NCI-H1048 (cell line): ENCODE measurements around the gene CLVS2.

Experiments
- DNase-seq: peaks from one replicate; lab custom pipeline; 2025; lab: John Stamatoyannopoulos, UW

CLVS2 gene

GRCh38 chr6:123024976-123025375 is 28.9 kb downstream of the CLVS2 start:
- DNase-seq = no peak

- DNase-seq = no peak
Observed at GRCh38 chr6:123027408-123027807, 31.4 kb downstream of the CLVS2 start.

- DNase-seq = no peak
Observed at GRCh38 chr6:123028263-123028662, 32.2 kb downstream of the CLVS2 start.

- no peak for DNase-seq
Observed at GRCh38 chr6:123030282-123030681, 34.2 kb downstream of the CLVS2 start.

- no peak for DNase-seq
Observed at GRCh38 chr6:123036648-123037047, 40.6 kb downstream of the CLVS2 start.

GRCh38 chr6:123039431-123039830 is 43.4 kb downstream of the CLVS2 start:
- DNase-seq = no peak

GRCh38 chr6:123042401-123042800 is 46.4 kb downstream of the CLVS2 start:
- no peak for DNase-seq

GRCh38 chr6:123044341-123044860 is 48.4 kb downstream of the CLVS2 start:
- no peak for DNase-seq

GRCh38 chr6:123053602-123054225 is 57.7 kb downstream of the CLVS2 start:
- DNase-seq = no peak

GRCh38 chr6:123055256-123055655 is 59.2 kb downstream of the CLVS2 start:
- no peak for DNase-seq

GRCh38 chr6:123062670-123063069 is 66.6 kb downstream of the CLVS2 start:
- no peak for DNase-seq

GRCh38 chr6:123064038-123064437 is 68.0 kb downstream of the CLVS2 start:
- DNase-seq = no peak

- no peak for DNase-seq
Observed at GRCh38 chr6:123074616-123075015, 78.6 kb downstream of the CLVS2 start.

GRCh38 chr6:123085403-123085802 is 89.4 kb downstream of the CLVS2 start:
- no peak for DNase-seq

- DNase-seq = no peak
Observed at GRCh38 chr6:123089226-123089625, 93.2 kb downstream of the CLVS2 start.

GRCh38 chr6:123091091-123091895 is 95.3 kb downstream of the CLVS2 start:
- DNase-seq = no peak

- no peak for DNase-seq
Observed at GRCh38 chr6:123091896-123092271, 95.8 kb downstream of the CLVS2 start.

GRCh38 chr6:123094795-123095194 is 98.8 kb downstream of the CLVS2 start:
- DNase-seq = no peak

GRCh38 chr6:123105561-123105960 is 109.5 kb downstream of the CLVS2 start:
- DNase-seq = no peak

GRCh38 chr6:123116370-123116769 is 120.3 kb downstream of the CLVS2 start:
- no peak for DNase-seq

- DNase-seq = no peak
Observed at GRCh38 chr6:123117145-123117908, 121.3 kb downstream of the CLVS2 start.

GRCh38 chr6:123118811-123119210 is 122.8 kb downstream of the CLVS2 start:
- DNase-seq = no peak
